Activated CD8-positive, alpha-beta memory T cell treated with anti-CD3 and anti-CD28 coated beads, Interleukin-2, amount 50 U/mL, for 1 hour (primary cell): ENCODE measurements around the gene GAK.
"Not testable (repeated sequence)": the region's sequence is repeated elsewhere in the genome, so short reads cannot be mapped to it uniquely, and the experiment has no call there.

Experiments used
- DNase-seq: peaks from one replicate; pipeline ENCODE4 v3.0.0-alpha.2; 2020; ENCODE audit errors: extremely low read depth

Gene GAK

GRCh38 chr4:815464-816146, 116.5 kb downstream of the GAK start:
- no peak for DNase-seq

GRCh38 chr4:814312-814850, 117.7 kb downstream of the GAK start:
- no peak for DNase-seq

GRCh38 chr4:813900-814299, 118.2 kb downstream of the GAK start:
- DNase-seq, result no peak

- no peak for DNase-seq
Measured at GRCh38 chr4:808860-809570, 123.1 kb downstream of the GAK start.

DNA sequence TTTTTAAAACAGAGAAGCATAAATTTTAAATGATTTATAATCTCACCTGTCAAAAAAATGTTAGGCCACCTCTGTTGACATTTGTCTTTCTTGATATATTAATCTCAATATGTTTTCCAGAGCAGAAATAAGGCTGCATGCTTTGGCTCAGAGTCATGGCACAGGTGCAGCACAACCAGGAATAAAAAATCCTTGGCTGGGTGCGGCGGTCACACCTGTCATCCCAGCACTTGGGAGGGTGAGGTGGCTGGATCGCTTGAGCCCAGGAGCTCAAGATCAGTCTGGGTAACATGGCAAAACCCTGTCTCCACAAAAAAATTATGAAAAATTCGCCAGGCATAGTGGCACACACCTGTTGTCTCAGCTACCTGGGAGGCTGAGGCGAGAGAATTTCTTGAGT, 124.3 kb downstream of the GAK start:
- no peak for DNase-seq

DNA sequence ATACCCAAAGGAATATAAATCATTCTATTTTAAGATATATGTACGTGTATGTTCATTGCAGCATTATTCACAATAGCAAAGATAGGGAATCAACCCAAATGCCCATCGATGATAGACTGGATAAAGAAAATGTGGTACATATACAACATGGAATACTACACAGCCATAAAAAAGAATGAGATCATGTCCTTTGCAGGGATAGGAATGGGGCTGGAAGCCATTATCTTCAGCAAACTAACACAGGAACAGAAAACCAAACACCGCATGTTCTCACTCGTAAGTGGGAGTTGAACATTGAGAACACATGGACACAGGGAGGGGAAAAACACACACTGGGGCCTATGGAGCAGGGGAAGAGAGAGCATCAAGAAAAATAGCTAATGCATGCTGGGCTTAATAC, 125.1 kb downstream of the GAK start:
- DNase-seq, result not testable (repeated sequence)

DNA sequence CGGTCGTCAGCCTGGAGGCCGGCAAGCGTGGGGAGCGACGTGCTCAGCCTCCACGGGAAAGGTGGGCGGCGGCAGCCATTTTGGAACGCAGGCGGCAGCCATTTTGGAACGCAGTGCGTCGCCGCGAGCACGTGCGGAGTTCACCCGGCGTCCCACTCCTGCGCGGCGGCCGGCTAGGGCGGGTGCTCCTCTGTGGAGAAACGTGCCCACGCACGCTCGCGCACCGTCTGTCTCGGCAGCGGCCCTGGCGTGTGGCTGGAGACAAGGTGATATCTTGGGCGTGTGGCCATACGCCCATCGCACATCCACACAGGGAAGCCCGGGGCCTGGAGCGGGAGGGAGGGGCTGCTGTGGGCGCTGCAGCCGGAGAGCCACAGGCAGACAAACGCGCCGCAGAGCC, 127.3 kb downstream of the GAK start:
- no peak for DNase-seq

DNA sequence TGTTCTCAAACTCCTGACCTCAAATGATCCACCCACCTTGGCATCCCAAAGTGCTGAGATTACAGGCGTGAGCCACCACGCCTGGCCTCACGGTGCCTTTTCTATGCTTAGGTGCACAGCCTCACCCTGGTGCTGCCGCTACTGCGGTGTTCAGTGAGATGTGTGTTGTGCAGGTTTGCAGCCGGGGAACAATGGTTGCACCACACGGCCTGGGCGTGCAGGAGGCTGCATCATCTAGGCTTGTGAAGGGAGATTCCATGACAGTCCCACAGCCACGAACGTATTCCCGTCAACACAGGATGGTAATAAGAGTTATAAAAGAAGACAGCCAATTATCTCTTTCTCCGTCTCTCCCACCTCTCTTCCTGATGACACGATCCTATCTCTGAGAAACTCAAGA, 128.2 kb downstream of the GAK start:
- no peak for DNase-seq

DNA sequence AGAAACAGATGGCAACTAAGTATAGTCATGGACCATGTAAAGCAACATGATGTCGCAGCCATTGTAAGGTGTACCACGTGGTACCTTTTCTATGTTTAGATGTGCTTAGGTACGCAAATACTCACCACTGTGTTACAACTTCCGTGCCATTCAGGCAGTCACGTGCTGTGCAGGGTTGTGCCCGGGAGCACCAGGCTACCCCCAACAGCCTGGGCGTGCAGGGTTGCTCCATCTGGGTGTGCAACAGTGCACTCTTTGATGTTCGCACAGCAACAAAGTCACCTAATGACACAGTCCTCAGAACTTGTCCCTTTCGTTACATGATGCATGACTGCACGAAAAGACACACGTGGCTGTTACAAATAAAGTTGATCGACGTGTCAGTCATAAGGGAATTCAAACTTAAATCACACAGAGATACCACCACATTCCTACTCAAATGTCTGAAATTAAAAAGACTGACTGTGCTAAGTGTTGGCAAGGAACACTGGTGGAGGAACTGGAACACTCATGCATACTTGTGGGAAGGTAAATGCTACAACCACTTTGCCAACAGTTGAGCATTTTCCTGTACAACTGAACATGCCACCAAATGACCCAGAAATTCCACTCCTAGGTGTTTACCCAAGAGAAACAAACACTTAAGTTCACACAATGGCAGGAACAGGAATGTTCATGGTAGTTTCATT, 130.5 kb downstream of the GAK start:
- DNase-seq, result no peak
